ENCODE measurements around the gene CREB1. TPM values are rescaled to one million over a fixed set of nuclear protein-coding genes. Genes with fewer than 3 reads are reported as not detected.

The CREB1 gene
- total and polyA plus RNA-seq, 2 donors (not counting 3 experiments of a cell fraction or from before 2014, with no cell fraction given): 31.0 to 71.1 TPM

GRCh38 chr2:207482630-207483029 is 47.1 kb upstream of the CREB1 start:
- POLR2A ChIA-PET: no interaction called here
- Histone ChIP-seq H4K20me1 (replicated peaks; ENCODE audit: control insufficient read depth, extremely low read depth, insufficient read depth, low read length) (no peaks in the 10 kb centered on the region), H3K27me3 (ENCODE audit: control insufficient read depth in 2 of 2, insufficient read depth in 2 of 2, low read length in 2 of 2) (no peaks in the 10 kb centered on the region), H3K4me2 (ENCODE audit: insufficient read depth, low read length) (no peak overlapping the region), H3K9me3 (replicated peaks; ENCODE audit: control insufficient read depth, insufficient read depth, low read length) (no peaks in the 10 kb centered on the region), H3K36me3 (ENCODE audit: control insufficient read depth in 2 of 2, extremely low read depth in 1 of 2, insufficient read depth in 2 of 2, low read length in 2 of 2) (no peaks in the 10 kb centered on the region), H3K79me2 (ENCODE audit: control insufficient read depth, insufficient read depth, low read length) (no peaks in the 10 kb centered on the region), H2AFZ (ENCODE audit: low read depth, low read length) (no peak overlapping the region), H3K4me3 (replicated peaks in 1 of 3; ENCODE audit: insufficient read depth in 1 of 3, low read depth in 1 of 3, low read length in 3 of 3) (no peak overlapping the region), H3K9me1 (replicated peaks; ENCODE audit: control insufficient read depth, extremely low read depth, insufficient read depth, low read length) (no peaks in the 10 kb centered on the region), H3K27ac (ENCODE audit: insufficient read depth, low read depth, low read length) (no peak overlapping the region), H3K4me1 (ENCODE audit: control insufficient read depth, extremely low read depth, insufficient read depth, low read length) (no peaks in the 10 kb centered on the region), H3K9ac (replicated peaks; ENCODE audit: extremely low read depth, insufficient read depth, low read length) (no peak overlapping the region)
- no peak for FAIRE-seq
- dilution Hi-C loops (cut with MboI; ENCODE audit: extremely low pct_ligation_motif_present, low sequenced_read_pairs) (no loop called here), intact Hi-C loops (cut with micrococcal nuclease) (no loop called here)
- DNase-seq (ENCODE audit: low read depth, low spot score): no peak
- CTCF ChIA-PET: no interaction called here
- TF ChIP-seq GATA2 (IDR thresholded peaks at IDR 0.05; ENCODE audit: insufficient read depth, insufficient read length, low read depth, low read length) (no peak), CTCF (IDR thresholded peaks at IDR 0.05; ENCODE audit: extremely low read depth in 1 of 2, insufficient read depth in 1 of 2, low read depth in 1 of 2, low read length in 2 of 2) (no peak), EZH2 (IDR thresholded peaks at IDR 0.05; ENCODE audit: borderline replicate concordance, low read depth, low read length, severe bottlenecking) (no peak), POLR2AphosphoS5 (IDR thresholded peaks at IDR 0.05; ENCODE audit: insufficient read depth, low read depth, low read length) (no peak), MYC (IDR thresholded peaks at IDR 0.05; ENCODE audit: low read depth, low read length) (no peak), POLR2A (IDR thresholded peaks at IDR 0.05; ENCODE audit: low read depth, low read length) (no peak), JUN (IDR thresholded peaks at IDR 0.05; ENCODE audit: borderline replicate concordance, insufficient read depth, insufficient read length, low read depth) (no peak), FOS (IDR thresholded peaks at IDR 0.05; ENCODE audit: borderline replicate concordance, insufficient read depth, low read length) (no peak)
- TF ChIP-seq, protein P1, sequence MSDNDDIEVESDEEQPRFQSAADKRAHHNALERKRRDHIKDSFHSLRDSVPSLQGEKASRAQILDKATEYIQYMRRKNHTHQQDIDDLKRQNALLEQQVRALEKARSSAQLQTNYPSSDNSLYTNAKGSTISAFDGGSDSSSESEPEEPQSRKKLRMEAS (IDR thresholded peaks at IDR 0.05; ENCODE audit: insufficient read depth, insufficient read length): no peak
- BruUV-seq (replicated peaks): no TSS peak
